Effector CD4-positive, alpha-beta T cell (primary cell): ENCODE results near the gene EZR.

ENCODE experiments used
- DNase-seq: peaks from one replicate; pipeline ENCODE4 v3.0.0-alpha.2; 2020

Gene EZR

DNA sequence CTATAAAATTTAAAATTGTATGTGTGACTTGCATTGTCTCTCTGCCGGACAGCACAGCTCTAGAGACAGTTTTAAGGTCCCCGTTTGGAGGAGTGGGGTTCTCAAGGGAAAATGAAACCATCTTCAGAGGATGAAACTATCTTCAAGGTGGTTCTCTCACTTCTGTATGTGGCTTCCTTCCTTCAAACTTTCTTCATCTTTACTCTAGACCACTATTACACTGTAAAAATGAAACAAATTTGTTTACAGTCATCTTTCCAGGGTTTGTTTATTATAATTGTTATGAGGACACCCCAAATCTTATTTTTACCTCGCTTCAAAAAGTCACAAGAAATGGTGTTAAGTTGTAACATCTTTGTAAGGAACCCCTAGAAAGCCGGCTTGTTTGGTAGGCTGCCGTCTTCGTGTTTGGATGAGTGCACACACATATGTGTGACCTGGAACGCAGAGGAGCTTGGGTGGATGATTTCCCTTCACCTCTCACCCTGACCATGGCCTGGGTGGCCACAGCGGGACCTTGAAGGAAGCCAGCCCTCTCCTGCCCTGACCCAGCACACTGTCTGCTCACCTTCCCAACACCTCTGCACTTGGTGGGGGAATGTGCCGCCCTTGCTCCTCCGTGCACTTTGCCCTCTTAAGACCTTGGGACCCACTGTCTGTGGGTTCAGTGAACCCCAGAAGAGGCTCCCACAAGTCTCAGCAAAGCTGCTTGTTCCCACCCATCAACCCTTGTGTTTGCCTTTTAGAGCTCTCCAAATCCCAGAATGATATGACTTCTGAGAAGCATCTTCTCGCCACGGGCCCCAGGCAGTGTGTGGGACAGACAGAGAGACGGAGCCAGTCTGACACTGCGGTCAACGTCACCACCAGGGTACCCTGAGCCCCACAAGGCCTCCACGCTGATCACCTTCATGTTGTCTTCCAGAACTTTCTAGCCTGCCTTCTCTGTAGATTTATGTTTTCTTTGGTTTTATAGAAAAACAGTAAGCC, 101.5 kb downstream of the EZR start:
- no peak for DNase-seq
